Dedifferentiated amniotic fluid mesenchymal stem cell (primary cell): Measurements from ENCODE around the gene ORM1.

ENCODE experiments used
- DNase-seq: peaks from one replicate; pipeline ENCODE4 v3.0.0-alpha.2; 2016; ENCODE audit errors: extremely low spot score

Gene ORM1

DNA sequence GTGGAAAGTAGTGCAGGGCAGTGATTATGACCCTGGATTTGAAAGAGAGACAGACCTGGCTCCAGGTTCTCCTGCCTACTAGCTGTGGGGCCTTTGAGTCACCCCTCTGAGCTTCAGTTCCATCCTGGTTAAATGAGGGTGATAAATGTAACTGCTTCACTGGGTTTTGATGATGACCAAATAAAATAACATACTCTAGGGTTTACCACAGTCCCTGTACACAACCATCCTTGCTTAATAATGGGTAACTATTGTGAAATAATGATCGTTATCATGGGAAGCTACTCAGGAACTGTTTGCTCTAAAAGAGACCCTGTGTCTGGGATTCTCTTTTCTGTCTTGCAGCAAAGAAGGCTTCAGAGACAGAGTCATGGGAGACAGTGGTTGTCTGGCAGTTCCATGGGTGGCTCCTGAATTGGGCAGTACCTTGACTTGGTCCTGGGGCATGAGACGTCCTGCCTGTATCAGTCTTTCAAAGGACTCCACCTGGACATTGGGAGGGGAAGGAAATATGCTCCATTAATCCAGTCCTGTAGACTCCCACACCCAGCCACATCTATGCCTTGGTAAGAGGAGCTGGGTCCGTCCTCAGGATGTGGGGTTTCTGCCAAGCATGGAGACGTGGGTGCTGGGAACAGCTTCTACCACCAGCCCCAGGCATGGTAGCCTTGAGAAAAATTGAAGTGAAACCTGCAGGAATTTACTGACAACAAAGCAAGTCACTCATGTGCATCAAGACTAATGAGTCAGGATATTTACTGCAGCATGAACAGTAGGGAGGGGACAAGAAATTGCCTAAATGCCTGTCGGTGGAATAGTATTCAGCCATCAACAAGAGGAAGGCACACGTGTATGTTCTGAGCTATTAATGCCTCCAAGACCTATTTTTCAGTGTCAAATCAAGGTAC is 41.5 kb downstream of the ORM1 start:
- peak; percentile 22 for DNase-seq

DNA sequence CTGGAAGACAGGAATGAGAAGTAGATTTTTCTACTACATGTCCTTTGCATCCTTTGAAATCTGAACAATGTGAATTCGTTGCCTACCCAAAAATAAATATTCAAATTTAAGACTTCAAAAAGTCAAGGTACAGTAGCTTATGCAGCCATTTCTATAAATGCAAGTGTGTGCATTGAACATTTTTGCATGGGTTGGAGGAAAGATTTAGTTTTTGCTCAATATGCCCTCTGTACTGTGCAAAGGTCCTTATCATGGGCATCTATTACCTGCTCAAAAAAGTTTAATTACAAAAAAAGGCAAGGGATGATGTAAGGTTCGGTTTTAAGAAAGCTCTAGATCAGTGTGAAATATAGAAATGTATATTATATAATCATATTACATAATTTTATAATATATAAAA is 42.3 kb downstream of the ORM1 start:
- DNase-seq = no peak

DNA sequence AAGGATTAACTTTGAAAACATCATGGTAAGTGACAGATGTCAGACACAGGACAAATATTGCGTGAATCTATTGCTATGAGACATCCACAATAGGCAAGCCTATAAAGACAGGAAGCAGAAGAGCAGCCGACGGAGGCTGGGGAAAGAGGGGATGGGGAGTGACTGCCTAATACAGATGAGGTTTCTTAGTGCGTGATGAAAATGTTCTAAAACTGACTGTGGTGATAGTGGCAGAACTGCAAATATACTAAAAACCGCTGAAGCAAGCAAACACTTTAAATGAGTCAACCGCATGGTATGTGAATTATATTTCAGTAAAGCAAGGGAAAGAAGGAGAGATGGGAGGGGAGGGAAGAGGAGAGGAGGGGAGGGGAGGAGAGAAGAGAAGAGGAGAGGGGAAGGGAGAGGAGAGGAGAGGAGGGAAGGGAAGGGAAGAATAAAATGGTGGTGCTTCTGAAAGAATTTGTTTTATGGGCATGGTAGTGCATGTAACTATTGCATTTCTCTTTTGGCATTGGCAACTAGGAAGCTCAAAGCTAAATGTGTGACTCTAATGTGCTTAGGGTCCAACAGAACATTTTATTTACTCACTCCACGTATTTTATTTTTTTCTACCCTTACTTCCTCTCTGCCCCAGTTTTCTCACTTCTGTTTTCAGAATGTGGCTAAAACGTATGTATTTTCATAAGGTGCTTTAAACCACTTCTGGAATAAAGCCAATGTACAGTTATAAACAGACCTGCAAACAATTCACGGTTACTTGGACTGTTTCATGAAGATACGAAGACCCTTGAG is 43.6 kb downstream of the ORM1 start:
- DNase-seq = peak; percentile 79

GRCh38 chr9:114367366-114367765 is 44.5 kb downstream of the ORM1 start:
- no peak for DNase-seq

GRCh38 chr9:114367772-114368569 is 45.1 kb downstream of the ORM1 start:
- DNase-seq = no peak

- DNase-seq = no peak
These were observed 46.6 kb downstream of the ORM1 start for GRCh38 chr9:114369216-114370130.

DNA sequence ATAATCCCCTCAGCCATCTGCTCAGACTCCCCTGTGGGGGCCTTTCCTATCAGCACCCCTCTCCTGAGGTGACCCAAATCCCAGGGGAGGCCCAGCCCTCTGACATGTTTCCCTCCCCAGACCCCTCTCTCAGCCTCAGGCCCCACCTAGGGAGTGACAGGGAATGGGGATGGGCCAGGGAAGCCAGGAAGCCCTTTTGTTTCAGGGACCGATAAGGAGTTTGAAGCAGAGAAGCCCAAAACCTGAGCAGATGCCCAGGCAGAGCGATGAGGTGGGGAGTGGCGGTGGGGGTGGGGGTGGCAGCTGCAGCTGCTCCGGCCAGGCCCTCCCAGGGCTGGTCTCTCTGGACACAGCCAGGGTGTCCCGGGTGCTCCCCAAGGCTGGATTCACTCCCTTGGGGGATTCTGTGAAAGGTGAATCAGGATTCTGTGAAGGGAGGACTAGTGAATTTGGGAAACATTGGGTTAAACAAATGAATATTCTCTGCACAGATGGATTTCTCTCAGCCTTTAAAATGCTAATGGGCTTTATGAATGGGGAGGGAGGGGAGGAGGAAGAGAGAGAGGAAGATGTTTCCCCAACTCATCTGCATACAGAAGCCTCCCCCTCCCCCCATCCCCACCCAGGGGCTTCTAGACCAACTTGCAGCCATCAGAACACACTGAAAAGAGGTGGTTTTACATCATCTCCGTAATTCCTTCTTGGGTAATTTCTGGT is 47.5 kb downstream of the ORM1 start:
- DNase-seq = no peak

DNA sequence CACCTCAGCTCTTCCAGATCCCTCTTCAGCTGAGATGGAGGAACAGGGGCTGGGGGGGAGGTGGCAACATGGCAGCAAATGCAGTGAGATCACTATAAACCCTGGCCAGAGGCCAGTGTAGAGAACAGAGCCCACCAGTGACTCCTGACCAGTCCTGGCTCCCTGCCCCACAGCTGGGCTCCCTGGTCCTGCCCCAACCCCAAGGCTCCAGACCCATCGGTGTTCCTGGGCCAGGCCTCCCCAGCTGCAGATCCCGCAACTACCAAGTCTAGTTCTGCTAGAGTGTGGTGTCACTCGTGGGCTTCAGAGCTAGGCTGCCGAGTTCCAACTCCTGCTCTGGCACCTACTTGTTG is 48.0 kb downstream of the ORM1 start:
- no peak for DNase-seq

- no peak for DNase-seq
These were observed 48.5 kb downstream of the ORM1 start for GRCh38 chr9:114371343-114371944.

GRCh38 chr9:114371973-114372917 is 49.3 kb downstream of the ORM1 start:
- DNase-seq = no peak

DNA sequence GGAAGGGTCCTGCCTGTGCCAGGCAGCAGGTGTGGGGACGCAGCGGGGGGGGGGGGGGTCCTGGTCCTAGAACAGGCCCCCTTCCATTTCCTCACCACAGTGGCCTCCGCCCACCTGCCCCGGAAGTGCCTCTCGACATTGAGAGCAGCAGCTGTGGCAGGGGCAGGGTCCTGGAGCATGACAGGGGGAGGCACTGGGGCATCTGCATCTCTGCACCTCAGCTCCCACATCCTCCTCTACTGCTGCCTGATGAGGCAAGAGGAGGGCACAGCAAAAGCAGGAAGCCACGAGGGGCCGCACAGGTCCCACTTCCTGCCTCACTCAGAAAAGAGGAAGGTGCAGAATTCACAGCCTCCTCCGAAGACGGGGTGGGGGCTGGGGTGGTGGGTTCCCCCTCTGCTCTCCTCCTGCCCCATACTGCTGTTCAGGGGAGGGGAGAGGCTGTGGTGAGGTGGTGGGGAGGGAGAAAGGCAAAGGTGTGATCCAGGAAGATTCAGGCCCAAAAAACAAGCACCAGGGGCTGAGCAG is 50.1 kb downstream of the ORM1 start:
- no peak for DNase-seq

- DNase-seq = no peak
These were observed 51.2 kb downstream of the ORM1 start for GRCh38 chr9:114373960-114374730.

- no peak for DNase-seq
These were observed 52.0 kb downstream of the ORM1 start for GRCh38 chr9:114374936-114375335.

GRCh38 chr9:114375386-114376175 is 52.7 kb downstream of the ORM1 start:
- no peak for DNase-seq
